ENCODE measurements around the gene SLC41A3.

SLC41A3 gene

DNA sequence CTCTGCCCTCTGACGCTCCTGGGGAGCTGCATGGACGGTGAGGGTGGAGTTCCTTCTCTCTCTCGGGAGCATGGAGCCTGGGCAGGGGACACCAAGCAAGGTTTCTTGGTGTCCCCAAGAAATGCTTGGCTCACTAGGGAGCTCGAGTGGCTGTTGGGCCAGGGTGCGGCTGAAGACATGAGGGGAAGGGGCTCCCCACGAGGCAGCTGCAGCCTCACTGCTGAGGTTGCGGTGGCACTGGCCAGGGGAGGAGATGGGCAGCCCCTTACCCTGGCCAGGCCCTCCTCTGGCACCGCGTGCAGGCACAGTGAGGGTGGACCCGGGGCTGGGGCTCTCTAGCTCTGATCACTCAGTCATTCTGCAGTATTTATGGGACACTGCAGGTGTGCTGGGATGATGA lies 43.5 kb upstream of the SLC41A3 start:
- H3K4me1 ChIP-seq (ENCODE audit: control insufficient read depth, insufficient read depth, low read length): no peaks in the 10 kb centered on the region

DNA sequence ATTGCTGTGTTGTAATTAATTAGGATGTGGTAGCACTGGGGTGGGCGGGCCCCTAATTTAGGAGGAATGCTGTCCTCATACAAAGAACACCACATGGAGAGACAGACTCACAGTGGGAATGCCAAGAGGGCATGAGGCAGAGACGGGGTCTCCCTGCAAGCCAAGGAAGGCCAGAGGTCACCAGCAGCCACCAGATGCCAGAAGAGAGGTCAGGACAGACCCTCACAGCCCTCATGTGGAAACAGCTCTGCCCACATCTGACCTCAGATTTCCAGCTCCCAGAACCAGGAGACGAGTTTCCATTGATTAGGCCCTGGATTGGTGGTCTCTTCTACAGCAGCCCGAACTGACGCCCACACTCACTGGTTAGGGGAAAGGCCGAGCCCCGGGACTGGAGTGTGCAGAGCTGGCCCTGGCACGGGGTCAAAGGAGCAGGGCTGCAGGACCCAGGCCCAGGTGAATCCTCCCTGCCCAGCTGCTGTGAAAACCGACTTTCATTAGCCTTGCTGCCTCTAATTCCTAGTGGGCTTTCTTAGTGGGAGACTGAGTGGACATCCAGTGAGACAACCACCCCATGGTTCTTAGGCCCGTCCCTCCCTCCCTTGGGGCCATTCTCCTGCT lies 43.0 kb upstream of the SLC41A3 start:
- Histone ChIP-seq H3K4me3 (ENCODE audit: low read depth, low read length) (no peak overlapping the region), H3K27ac (ENCODE audit: extremely low read depth, low read depth, low read length) (no peak overlapping the region), H3K36me3 (ENCODE audit: control insufficient read depth in 2 of 2, insufficient read depth in 1 of 2, low read length in 2 of 2) (no peaks in the 10 kb centered on the region), H3K9me3 (ENCODE audit: control insufficient read depth, insufficient read depth, low read depth, low read length) (no peaks in the 10 kb centered on the region), H3K4me1 (ENCODE audit: control insufficient read depth, insufficient read depth, low read length) (no peaks in the 10 kb centered on the region)
- ChIA-PET CTCF (interaction anchor here (0.6 kb wide), 1 partner anchor 12 kb away, joined by 3 read pairs; no protein-coding TSS in a partner anchor), POLR2A (no interaction called here)
- no peak for TF ChIP-seq PRDM1 (tag by site-specific recombination; IDR thresholded peaks at IDR 0.05)
- TF ChIP-seq GLIS1 (tag by site-specific recombination; IDR thresholded peaks at IDR 0.05): no peak
- TF ChIP-seq, protein P1, sequence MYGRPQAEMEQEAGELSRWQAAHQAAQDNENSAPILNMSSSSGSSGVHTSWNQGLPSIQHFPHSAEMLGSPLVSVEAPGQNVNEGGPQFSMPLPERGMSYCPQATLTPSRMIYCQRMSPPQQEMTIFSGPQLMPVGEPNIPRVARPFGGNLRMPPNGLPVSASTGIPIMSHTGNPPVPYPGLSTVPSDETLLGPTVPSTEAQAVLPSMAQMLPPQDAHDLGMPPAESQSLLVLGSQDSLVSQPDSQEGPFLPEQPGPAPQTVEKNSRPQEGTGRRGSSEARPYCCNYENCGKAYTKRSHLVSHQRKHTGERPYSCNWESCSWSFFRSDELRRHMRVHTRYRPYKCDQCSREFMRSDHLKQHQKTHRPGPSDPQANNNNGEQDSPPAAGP (tag by site-specific recombination; IDR thresholded peaks at IDR 0.05): no peak
- no peak for TF ChIP-seq SCRT1 (tag by site-specific recombination; IDR thresholded peaks at IDR 0.05; ENCODE audit: borderline replicate concordance)
- TF ChIP-seq ZNF600 (tag by site-specific recombination; IDR thresholded peaks at IDR 0.05): no peak
- TF ChIP-seq, protein P2, sequence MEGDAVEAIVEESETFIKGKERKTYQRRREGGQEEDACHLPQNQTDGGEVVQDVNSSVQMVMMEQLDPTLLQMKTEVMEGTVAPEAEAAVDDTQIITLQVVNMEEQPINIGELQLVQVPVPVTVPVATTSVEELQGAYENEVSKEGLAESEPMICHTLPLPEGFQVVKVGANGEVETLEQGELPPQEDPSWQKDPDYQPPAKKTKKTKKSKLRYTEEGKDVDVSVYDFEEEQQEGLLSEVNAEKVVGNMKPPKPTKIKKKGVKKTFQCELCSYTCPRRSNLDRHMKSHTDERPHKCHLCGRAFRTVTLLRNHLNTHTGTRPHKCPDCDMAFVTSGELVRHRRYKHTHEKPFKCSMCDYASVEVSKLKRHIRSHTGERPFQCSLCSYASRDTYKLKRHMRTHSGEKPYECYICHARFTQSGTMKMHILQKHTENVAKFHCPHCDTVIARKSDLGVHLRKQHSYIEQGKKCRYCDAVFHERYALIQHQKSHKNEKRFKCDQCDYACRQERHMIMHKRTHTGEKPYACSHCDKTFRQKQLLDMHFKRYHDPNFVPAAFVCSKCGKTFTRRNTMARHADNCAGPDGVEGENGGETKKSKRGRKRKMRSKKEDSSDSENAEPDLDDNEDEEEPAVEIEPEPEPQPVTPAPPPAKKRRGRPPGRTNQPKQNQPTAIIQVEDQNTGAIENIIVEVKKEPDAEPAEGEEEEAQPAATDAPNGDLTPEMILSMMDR (tag by site-specific recombination; IDR thresholded peaks at IDR 0.05): no peak
- no peak for TF ChIP-seq ZNF548 (tag by site-specific recombination; IDR thresholded peaks at IDR 0.05)
- TF ChIP-seq, protein P3, sequence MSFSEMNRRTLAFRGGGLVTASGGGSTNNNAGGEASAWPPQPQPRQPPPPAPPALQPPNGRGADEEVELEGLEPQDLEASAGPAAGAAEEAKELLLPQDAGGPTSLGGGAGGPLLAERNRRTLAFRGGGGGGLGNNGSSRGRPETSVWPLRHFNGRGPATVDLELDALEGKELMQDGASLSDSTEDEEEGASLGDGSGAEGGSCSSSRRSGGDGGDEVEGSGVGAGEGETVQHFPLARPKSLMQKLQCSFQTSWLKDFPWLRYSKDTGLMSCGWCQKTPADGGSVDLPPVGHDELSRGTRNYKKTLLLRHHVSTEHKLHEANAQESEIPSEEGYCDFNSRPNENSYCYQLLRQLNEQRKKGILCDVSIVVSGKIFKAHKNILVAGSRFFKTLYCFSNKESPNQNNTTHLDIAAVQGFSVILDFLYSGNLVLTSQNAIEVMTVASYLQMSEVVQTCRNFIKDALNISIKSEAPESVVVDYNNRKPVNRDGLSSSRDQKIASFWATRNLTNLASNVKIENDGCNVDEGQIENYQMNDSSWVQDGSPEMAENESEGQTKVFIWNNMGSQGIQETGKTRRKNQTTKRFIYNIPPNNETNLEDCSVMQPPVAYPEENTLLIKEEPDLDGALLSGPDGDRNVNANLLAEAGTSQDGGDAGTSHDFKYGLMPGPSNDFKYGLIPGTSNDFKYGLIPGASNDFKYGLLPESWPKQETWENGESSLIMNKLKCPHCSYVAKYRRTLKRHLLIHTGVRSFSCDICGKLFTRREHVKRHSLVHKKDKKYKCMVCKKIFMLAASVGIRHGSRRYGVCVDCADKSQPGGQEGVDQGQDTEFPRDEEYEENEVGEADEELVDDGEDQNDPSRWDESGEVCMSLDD (tag by site-specific recombination; IDR thresholded peaks at IDR 0.05): no peak
- no peak for TF ChIP-seq ZNF366 (tag by site-specific recombination; conservative IDR thresholded peaks at IDR 0.05)
- TF ChIP-seq OVOL3 (tag by site-specific recombination; IDR thresholded peaks at IDR 0.05): no peak
- no peak for TF ChIP-seq YY2 (tag by site-specific recombination; IDR thresholded peaks at IDR 0.05)
- no peak for TF ChIP-seq ZNF529 (tag by site-specific recombination; IDR thresholded peaks at IDR 0.05; ENCODE audit: insufficient replicate concordance)
- TF ChIP-seq TCF7L2 (IDR thresholded peaks at IDR 0.05; ENCODE audit: borderline replicate concordance, low read depth, low read length): no peak
- TF ChIP-seq BCL11A (tag by site-specific recombination; IDR thresholded peaks at IDR 0.05; ENCODE audit: low read depth): no peak
- no peak for TF ChIP-seq ZNF549 (tag by site-specific recombination; IDR thresholded peaks at IDR 0.05)
- no peak for TF ChIP-seq ZNF626 (tag by site-specific recombination; IDR thresholded peaks at IDR 0.05)

More for the DNA sequence above, 43.5 kb upstream of the SLC41A3 start:
- TF ChIP-seq ZNF701 (tag by site-specific recombination; IDR thresholded peaks at IDR 0.05) (no peak), ZNF660 (tag by site-specific recombination; IDR thresholded peaks at IDR 0.05) (no peak), REPIN1 (tag by site-specific recombination; IDR thresholded peaks at IDR 0.05; ENCODE audit: low read depth) (no peak), ZNF768 (tag by site-specific recombination; IDR thresholded peaks at IDR 0.05) (no peak)
- TF ChIP-seq, protein P4, sequence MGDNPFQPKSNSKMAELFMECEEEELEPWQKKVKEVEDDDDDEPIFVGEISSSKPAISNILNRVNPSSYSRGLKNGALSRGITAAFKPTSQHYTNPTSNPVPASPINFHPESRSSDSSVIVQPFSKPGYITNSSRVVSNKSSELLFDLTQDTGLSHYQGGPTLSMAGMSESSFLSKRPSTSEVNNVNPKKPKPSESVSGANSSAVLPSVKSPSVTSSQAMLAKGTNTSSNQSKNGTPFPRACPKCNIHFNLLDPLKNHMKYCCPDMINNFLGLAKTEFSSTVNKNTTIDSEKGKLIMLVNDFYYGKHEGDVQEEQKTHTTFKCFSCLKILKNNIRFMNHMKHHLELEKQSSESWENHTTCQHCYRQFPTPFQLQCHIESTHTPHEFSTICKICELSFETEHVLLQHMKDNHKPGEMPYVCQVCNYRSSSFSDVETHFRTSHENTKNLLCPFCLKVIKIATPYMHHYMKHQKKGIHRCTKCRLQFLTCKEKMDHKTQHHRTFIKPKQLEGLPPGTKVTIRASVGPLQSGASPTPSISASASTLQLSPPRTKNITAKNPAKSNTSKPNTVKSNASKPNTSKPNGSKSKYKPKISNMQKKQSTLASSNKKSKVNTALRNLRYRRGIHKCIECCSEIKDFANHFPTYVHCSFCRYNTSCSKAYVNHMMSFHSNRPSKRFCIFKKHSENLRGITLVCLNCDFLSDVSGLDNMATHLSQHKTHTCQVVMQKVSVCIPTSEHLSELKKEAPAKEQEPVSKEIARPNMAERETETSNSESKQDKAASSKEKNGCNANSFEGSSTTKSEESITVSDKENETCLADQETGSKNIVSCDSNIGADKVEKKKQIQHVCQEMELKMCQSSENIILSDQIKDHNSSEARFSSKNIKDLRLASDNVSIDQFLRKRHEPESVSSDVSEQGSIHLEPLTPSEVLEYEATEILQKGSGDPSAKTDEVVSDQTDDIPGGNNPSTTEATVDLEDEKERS (tag by site-specific recombination; IDR thresholded peaks at IDR 0.05): no peak
- TF ChIP-seq, protein P5, sequence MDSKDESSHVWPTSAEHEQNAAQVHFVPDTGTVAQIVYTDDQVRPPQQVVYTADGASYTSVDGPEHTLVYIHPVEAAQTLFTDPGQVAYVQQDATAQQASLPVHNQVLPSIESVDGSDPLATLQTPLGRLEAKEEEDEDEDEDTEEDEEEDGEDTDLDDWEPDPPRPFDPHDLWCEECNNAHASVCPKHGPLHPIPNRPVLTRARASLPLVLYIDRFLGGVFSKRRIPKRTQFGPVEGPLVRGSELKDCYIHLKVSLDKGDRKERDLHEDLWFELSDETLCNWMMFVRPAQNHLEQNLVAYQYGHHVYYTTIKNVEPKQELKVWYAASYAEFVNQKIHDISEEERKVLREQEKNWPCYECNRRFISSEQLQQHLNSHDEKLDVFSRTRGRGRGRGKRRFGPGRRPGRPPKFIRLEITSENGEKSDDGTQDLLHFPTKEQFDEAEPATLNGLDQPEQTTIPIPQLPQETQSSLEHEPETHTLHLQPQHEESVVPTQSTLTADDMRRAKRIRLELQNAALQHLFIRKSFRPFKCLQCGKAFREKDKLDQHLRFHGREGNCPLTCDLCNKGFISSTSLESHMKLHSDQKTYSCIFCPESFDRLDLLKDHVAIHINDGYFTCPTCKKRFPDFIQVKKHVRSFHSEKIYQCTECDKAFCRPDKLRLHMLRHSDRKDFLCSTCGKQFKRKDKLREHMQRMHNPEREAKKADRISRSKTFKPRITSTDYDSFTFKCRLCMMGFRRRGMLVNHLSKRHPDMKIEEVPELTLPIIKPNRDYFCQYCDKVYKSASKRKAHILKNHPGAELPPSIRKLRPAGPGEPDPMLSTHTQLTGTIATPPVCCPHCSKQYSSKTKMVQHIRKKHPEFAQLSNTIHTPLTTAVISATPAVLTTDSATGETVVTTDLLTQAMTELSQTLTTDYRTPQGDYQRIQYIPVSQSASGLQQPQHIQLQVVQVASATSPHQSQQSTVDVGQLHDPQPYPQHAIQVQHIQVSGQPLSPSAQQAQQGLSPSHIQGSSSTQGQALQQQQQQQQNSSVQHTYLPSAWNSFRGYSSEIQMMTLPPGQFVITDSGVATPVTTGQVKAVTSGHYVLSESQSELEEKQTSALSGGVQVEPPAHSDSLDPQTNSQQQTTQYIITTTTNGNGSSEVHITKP (tag by site-specific recombination; IDR thresholded peaks at IDR 0.05): no peak
- H3K9me3 ChIP-seq (ENCODE audit: control insufficient read depth, insufficient read depth, low read depth, low read length): no peaks in the 10 kb centered on the region
- no peak overlapping the region for H3K27ac ChIP-seq (ENCODE audit: extremely low read depth, low read depth, low read length)
- H3K36me3 ChIP-seq (ENCODE audit: control insufficient read depth in 2 of 2, insufficient read depth in 1 of 2, low read length in 2 of 2): no peaks in the 10 kb centered on the region
- ChIA-PET POLR2A (no interaction called here), CTCF (no interaction called here)
- H3K4me3 ChIP-seq (ENCODE audit: low read depth, low read length): no peak overlapping the region

Data from HEK293 (cell line).